ENCODE measurements around the gene XRCC3. TPM values are rescaled to one million over a fixed set of nuclear protein-coding genes. Genes with fewer than 3 reads are reported as not detected.

The XRCC3 gene
- total RNA-seq: 5.2 and 8.2 TPM in 2 replicates

DNA sequence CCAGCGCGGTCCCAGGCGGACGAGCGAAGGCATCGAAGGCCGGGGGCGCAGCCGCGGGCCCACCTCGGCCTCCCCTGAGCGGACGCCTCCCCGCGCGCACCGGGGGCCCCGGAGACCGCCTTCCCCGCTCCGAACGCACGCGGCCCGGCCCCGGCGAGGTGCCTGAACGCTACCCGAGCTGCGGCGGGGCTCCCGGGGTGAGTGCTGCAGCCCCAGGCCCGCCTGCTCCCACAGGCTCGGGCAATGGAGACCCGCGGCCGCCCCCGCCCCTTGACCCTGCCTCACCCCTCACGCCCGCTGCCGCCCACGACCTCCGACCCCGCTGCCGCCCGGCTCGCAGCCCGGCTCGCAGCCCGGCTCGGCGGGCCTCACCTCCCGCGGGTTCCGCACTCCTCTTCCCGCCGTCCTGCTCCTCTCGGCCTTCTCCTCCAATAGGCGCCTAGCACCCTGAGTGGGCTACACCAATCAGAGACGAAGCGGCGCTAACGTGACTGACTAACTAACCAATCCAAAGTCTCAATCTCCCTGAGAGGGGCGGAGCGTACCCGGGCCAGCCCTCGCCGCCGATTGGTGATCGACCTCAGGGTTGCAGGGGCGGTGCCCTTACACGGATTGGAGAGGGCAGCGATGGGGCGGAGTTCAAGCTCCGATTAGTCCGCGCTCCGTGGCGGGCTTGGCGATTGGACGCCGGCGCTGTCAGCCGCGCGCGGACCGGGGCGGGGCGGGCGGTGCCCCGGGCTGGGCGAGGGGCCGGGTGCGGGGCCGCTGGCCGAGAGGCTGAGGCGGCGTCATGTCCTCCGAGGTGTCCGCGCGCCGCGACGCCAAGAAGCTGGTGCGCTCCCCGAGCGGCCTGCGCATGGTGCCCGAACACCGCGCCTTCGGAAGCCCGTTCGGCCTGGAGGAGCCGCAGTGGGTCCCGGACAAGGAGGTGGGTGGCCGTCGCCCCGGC, at the start of gene XRCC3, which contains the start of gene ZFYVE21:
TSS of gene XRCC3 (minus strand) at position 400 of the 949 bp plus-strand sequence. CDS start 4,364 bp downstream, outside the sequence.
TSS of gene ZFYVE21 (plus strand) at position 759 of the 949 bp plus-strand sequence. CDS start at position 791, 32 bp downstream.

Other genes starting within 250 kb of the XRCC3 start
- gene CKB, start 192.6 kb downstream of the XRCC3 start, total RNA-seq: 28.4 and 30.7 TPM in 2 replicates
- 10.9 and 18.7 TPM in 2 replicates for gene TRMT61A, start 186.3 kb downstream of the XRCC3 start, total RNA-seq
- 48.2 and 52.5 TPM in 2 replicates for gene BAG5, start 152.8 kb downstream of the XRCC3 start, total RNA-seq
- gene COA8, start 152.5 kb downstream of the XRCC3 start, total RNA-seq: 27.3 and 33.8 TPM in 2 replicates
- 140 and 211 TPM in 2 replicates for gene KLC1, start 86.2 kb downstream of the XRCC3 start, total RNA-seq
- gene ZFYVE21, start 359 bp upstream of the XRCC3 start, total RNA-seq: 56.0 and 60.8 TPM in 2 replicates
- 3.8 and 10.8 TPM in 2 replicates for gene PPP1R13B, start 132.1 kb upstream of the XRCC3 start, total RNA-seq
- under 0.01 and 0.14 TPM in 2 replicates for gene TDRD9, start 213.0 kb upstream of the XRCC3 start, total RNA-seq
- gene RD3L, start 227.1 kb upstream of the XRCC3 start, total RNA-seq: not detected in 2 replicates